ENCODE data around the gene KCTD16.

Gene KCTD16

DNA sequence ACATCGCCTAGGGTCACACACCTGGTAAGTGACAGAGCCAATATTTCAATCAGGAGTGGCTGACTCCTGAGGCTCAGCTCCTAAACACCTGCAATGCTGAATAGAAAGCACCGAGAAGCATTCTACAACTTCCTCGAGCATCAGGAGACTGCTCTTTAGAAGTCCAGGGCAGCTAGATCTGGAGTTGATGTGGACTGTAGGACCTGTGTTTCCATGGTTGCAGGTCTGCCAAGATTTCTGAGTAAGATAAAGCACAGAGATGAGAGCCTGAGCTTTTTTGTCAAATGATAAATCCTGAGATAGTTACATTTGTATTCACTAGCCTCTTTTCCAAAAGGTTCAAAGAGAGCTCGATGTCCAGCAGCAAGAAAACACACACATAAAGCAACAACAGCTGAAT, 44.0 kb upstream of the KCTD16 start:
- POLR2A ChIA-PET, result no interaction called here
- CTCF ChIA-PET, result interaction anchor here (1.5 kb wide), 1 partner anchor 13 kb away, joined by 3 read pairs; no protein-coding TSS in a partner anchor
- TF ChIP-seq CTBP1 (IDR thresholded peaks at IDR 0.05; ENCODE audit: borderline replicate concordance) (no peak), LEF1 (IDR thresholded peaks at IDR 0.05; ENCODE audit: borderline replicate concordance) (no peak), ELF4 (IDR thresholded peaks at IDR 0.05) (no peak), TARDBP (IDR thresholded peaks at IDR 0.05) (no peak), L3MBTL2 (conservative IDR thresholded peaks at IDR 0.05) (no peak), SUZ12 (IDR thresholded peaks at IDR 0.05) (no peak)
- TF ChIP-seq, protein P1, sequence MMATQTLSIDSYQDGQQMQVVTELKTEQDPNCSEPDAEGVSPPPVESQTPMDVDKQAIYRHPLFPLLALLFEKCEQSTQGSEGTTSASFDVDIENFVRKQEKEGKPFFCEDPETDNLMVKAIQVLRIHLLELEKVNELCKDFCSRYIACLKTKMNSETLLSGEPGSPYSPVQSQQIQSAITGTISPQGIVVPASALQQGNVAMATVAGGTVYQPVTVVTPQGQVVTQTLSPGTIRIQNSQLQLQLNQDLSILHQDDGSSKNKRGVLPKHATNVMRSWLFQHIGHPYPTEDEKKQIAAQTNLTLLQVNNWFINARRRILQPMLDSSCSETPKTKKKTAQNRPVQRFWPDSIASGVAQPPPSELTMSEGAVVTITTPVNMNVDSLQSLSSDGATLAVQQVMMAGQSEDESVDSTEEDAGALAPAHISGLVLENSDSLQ (IDR thresholded peaks at IDR 0.05), result no peak
- DNase-seq (ENCODE audit: extremely low spot score), result no peak

DNA sequence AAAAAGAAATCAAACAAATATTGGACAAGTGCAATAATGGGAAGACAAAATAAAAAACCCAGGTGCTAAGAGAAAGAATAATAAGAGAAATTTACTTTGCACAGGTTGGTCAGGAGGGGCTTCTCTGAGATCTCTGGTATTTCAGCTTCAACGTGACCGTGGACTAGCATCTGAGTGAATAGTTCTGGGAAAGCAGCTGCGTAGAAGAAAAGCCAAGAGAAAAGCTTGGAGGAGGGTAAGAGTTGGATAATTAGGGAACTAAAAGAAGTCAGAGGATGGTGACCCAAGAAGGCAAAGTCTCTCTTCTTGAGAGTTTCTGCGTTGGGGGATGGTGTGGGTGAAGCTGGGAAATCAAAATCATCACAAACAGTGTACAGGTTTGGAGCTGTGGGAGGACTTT, 41.8 kb upstream of the KCTD16 start:
- TF ChIP-seq FOXM1 (IDR thresholded peaks at IDR 0.05; ENCODE audit: borderline replicate concordance) (no peak), SUZ12 (IDR thresholded peaks at IDR 0.05) (no peak), BHLHE40 (IDR thresholded peaks at IDR 0.05; ENCODE audit: borderline replicate concordance) (no peak), FOXK2 (IDR thresholded peaks at IDR 0.05) (no peak), ELF4 (IDR thresholded peaks at IDR 0.05) (no peak), ZNF384 (IDR thresholded peaks at IDR 0.05) (no peak), TARDBP (IDR thresholded peaks at IDR 0.05) (no peak), SP1 (IDR thresholded peaks at IDR 0.05) (no peak), HDGF (IDR thresholded peaks at IDR 0.05; ENCODE audit: borderline replicate concordance) (no peak), FOXA1 (IDR thresholded peaks at IDR 0.05) (no peak), CTBP1 (IDR thresholded peaks at IDR 0.05; ENCODE audit: borderline replicate concordance) (no peak), LEF1 (IDR thresholded peaks at IDR 0.05; ENCODE audit: borderline replicate concordance) (no peak), ARNT (IDR thresholded peaks at IDR 0.05) (no peak), NFRKB (IDR thresholded peaks at IDR 0.05) (no peak), L3MBTL2 (conservative IDR thresholded peaks at IDR 0.05) (no peak)
- TF ChIP-seq, protein P1 (IDR thresholded peaks at IDR 0.05), result no peak
- DNase-seq (ENCODE audit: extremely low spot score), result no peak
- CTCF ChIA-PET, result no interaction called here
- POLR2A ChIA-PET, result no interaction called here

DNA sequence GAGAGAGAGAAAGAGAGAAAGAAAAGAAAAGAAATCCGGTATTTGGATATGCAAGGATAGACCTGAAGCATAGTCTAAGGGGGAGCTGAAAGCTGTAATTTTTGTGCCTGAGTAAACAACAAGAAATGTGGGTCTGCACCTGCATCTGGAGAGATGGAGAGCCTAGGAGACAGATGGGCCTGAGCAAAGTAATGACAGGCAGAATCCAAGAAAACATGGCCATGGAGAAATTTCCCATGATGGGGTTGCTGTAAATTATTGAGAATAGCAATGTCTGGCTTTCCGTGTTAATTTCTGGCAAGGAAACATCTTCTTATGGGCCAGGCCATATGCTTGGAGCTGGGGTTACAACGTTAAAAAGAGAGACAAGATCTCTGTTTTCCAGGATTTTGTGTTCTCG, 40.4 kb upstream of the KCTD16 start:
- POLR2A ChIA-PET, result no interaction called here
- CTCF ChIA-PET, result interaction anchor here (1.2 kb wide), 1 partner anchor 12 kb away, joined by 3 read pairs; no protein-coding TSS in a partner anchor
- TF ChIP-seq ZNF384 (IDR thresholded peaks at IDR 0.05), result no peak
- TF ChIP-seq FOXA1 (IDR thresholded peaks at IDR 0.05), result no peak
- TF ChIP-seq NFRKB (IDR thresholded peaks at IDR 0.05), result no peak
- TF ChIP-seq HDGF (IDR thresholded peaks at IDR 0.05; ENCODE audit: borderline replicate concordance), result no peak
- TF ChIP-seq ELF4 (IDR thresholded peaks at IDR 0.05), result no peak
- TF ChIP-seq L3MBTL2 (conservative IDR thresholded peaks at IDR 0.05), result no peak
- TF ChIP-seq, protein P1 (IDR thresholded peaks at IDR 0.05), result no peak
- no peak for TF ChIP-seq CTBP1 (IDR thresholded peaks at IDR 0.05; ENCODE audit: borderline replicate concordance)
- DNase-seq (ENCODE audit: extremely low spot score), result no peak

DNA sequence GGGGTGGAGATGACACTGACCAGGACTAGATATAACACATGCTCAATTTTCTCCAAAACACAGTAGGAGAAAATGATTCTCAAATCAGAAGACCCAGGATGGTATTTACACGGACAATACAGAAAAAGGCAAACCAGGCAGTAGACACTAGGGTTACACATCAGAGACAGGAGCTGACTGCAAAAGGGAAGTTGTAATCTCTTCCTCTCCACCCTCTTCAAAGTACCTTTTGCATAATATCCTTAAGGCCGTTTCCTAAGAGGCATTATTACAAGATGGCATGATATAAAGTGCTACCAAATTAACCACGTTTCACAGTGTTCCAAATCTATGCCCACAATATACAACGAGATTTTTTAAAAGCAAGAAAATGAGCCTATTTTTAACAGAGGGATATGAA, 39.4 kb upstream of the KCTD16 start:
- no peak for DNase-seq (ENCODE audit: extremely low spot score)
- POLR2A ChIA-PET, result no interaction called here
- no peak for TF ChIP-seq FOXA1 (IDR thresholded peaks at IDR 0.05)
- no peak for TF ChIP-seq CTBP1 (IDR thresholded peaks at IDR 0.05; ENCODE audit: borderline replicate concordance)
- no peak for TF ChIP-seq BHLHE40 (IDR thresholded peaks at IDR 0.05; ENCODE audit: borderline replicate concordance)
- no peak for TF ChIP-seq ARNT (IDR thresholded peaks at IDR 0.05)
- TF ChIP-seq L3MBTL2 (conservative IDR thresholded peaks at IDR 0.05), result no peak
- no peak for TF ChIP-seq HDGF (IDR thresholded peaks at IDR 0.05; ENCODE audit: borderline replicate concordance)
- TF ChIP-seq, protein P1 (IDR thresholded peaks at IDR 0.05), result no peak
- TF ChIP-seq SUZ12 (IDR thresholded peaks at IDR 0.05), result no peak
- no peak for TF ChIP-seq ZNF384 (IDR thresholded peaks at IDR 0.05)
- TF ChIP-seq ELF4 (IDR thresholded peaks at IDR 0.05), result no peak
- no peak for TF ChIP-seq SP1 (IDR thresholded peaks at IDR 0.05)
- TF ChIP-seq LEF1 (IDR thresholded peaks at IDR 0.05; ENCODE audit: borderline replicate concordance), result no peak
- TF ChIP-seq FOXK2 (IDR thresholded peaks at IDR 0.05), result no peak
- TF ChIP-seq NFRKB (IDR thresholded peaks at IDR 0.05), result no peak
- no peak for TF ChIP-seq FOXM1 (IDR thresholded peaks at IDR 0.05; ENCODE audit: borderline replicate concordance)
- TF ChIP-seq TARDBP (IDR thresholded peaks at IDR 0.05), result no peak
- CTCF ChIA-PET, result interaction anchor here (0.8 to 1.2 kb wide), 2 partner anchors 11 to 43 kb away, joined by 3 read pairs; no protein-coding TSS in a partner anchor

DNA sequence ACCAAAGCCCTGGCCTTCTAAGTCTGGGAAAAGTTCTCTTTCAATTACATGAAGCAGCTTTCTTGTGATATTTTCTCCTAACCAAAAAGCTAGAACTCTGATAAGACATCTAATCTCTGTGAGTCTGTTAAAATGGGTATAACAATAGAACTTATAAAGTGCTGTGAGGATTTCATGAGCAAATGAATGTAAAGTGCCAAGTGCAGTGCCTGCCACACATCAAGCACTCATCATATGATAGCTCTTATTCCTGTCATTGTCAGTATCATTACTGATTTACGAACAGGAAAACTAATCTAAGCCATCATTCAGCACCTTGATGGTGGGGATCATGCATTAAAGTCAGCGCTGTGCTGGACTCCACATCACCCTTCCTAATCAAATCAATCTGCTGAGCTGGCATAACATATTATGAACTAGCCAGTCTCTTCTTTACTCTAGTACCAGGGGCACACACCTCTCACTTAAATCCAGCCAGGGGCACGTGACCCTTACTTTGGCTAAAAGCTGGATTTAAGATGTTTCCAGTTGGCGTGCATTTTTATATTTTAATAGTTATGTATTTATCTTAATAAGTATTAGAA, 37.5 kb upstream of the KCTD16 start:
- TF ChIP-seq CTBP1 (IDR thresholded peaks at IDR 0.05; ENCODE audit: borderline replicate concordance) (no peak), BHLHE40 (IDR thresholded peaks at IDR 0.05; ENCODE audit: borderline replicate concordance) (no peak), ARNT (IDR thresholded peaks at IDR 0.05) (no peak), NFRKB (IDR thresholded peaks at IDR 0.05) (no peak), FOXM1 (IDR thresholded peaks at IDR 0.05; ENCODE audit: borderline replicate concordance) (no peak), TARDBP (IDR thresholded peaks at IDR 0.05) (no peak), SUZ12 (IDR thresholded peaks at IDR 0.05) (no peak), ZNF384 (IDR thresholded peaks at IDR 0.05) (no peak), ELF4 (IDR thresholded peaks at IDR 0.05) (no peak), FOXA1 (IDR thresholded peaks at IDR 0.05) (no peak), FOXK2 (IDR thresholded peaks at IDR 0.05) (no peak), LEF1 (IDR thresholded peaks at IDR 0.05; ENCODE audit: borderline replicate concordance) (no peak), HDGF (IDR thresholded peaks at IDR 0.05; ENCODE audit: borderline replicate concordance) (no peak), L3MBTL2 (conservative IDR thresholded peaks at IDR 0.05) (no peak), SP1 (IDR thresholded peaks at IDR 0.05) (no peak)
- TF ChIP-seq, protein P1 (IDR thresholded peaks at IDR 0.05), result no peak
- no peak for DNase-seq (ENCODE audit: extremely low spot score)
- CTCF ChIA-PET, result interaction anchor here (1.7 kb wide), 1 partner anchor 9 kb away, joined by 7 read pairs; no protein-coding TSS in a partner anchor
- POLR2A ChIA-PET, result interaction anchor here (0.5 kb wide), 1 partner anchor 10 kb away, joined by 3 read pairs; no protein-coding TSS in a partner anchor
